CD14-positive monocyte (primary cell): ENCODE results near the gene SLCO4A1. TPM values are rescaled to one million over a fixed set of nuclear protein-coding genes. Genes with fewer than 3 reads are reported as not detected.

Source experiments
- DNase-seq, 3 donors: peaks; one replicate each; pipeline ENCODE4 v3.0.0-alpha.2; 2011 to 2022
- H2AFZ ChIP-seq: 2 replicates; pipeline ENCODE4 v1.6.0; 2012; ENCODE audit warnings: mild to moderate bottlenecking, low read depth, low read length, inconsistent platforms; ENCODE audit not compliant: insufficient read depth, poor library complexity, severe bottlenecking
- H3K27ac ChIP-seq, 2 donors: 1 replicate in 1 of 2; 2 replicates in 1 of 2; pipeline ENCODE4 v1.5.1; 2012 to 2013; ENCODE audit warnings: low read length in 2 of 2, control low read depth in 1 of 2, inconsistent platforms in 1 of 2, low read depth in 1 of 2, mild to moderate bottlenecking in 1 of 2
- H3K27me3 ChIP-seq, 2 donors: one replicate each; pipeline versions ENCODE4 v1.6.0 to v1.6.1; 2011 to 2013; ENCODE audit warnings: low read length in 2 of 2; ENCODE audit not compliant: control insufficient read depth in 2 of 2, insufficient read depth in 2 of 2
- H3K36me3 ChIP-seq, 2 donors: replicated peaks in 1 of 2; 1 replicate in 1 of 2; 2 replicates in 1 of 2; pipeline versions ENCODE4 v1.5.1 to v1.6.1; 2012 to 2013; ENCODE audit warnings: low read length in 2 of 2, control low read depth in 1 of 2, inconsistent platforms in 1 of 2, mild to moderate bottlenecking in 1 of 2; ENCODE audit not compliant: insufficient read depth in 2 of 2, control insufficient read depth in 1 of 2
- H3K4me1 ChIP-seq, 2 donors: 1 replicate in 1 of 2; 2 replicates in 1 of 2; pipeline versions ENCODE4 v1.5.1 to v1.6.1; 2012 to 2013; ENCODE audit warnings: low read length in 2 of 2, control low read depth in 1 of 2, inconsistent platforms in 1 of 2, mild to moderate bottlenecking in 1 of 2, moderate library complexity in 1 of 2; ENCODE audit not compliant: insufficient read depth in 2 of 2, control insufficient read depth in 1 of 2
- H3K4me2 ChIP-seq: replicated peaks from 2 replicates; pipeline ENCODE3; 2012; ENCODE audit warnings: low read length, moderate library complexity, mild to moderate bottlenecking; ENCODE audit not compliant: poor library complexity, severe bottlenecking; ENCODE audit errors: extremely low read depth
- H3K4me3 ChIP-seq, 3 experiments: fragments of 200-600 bp in 1 of 3; sonication (generic) in 1 of 3; replicated peaks in 1 of 3; 1 replicate in 2 of 3; 2 replicates in 1 of 3; pipeline ENCODE4 v1.5.1; 2011 to 2013; ENCODE audit warnings: low read length in 3 of 3, mild to moderate bottlenecking in 3 of 3, control low read depth in 2 of 3, low read depth in 2 of 3, inconsistent platforms in 1 of 3, moderate library complexity in 1 of 3
- H3K79me2 ChIP-seq: 2 replicates; pipeline ENCODE4 v1.6.0; 2012; ENCODE audit warnings: mild to moderate bottlenecking, control low read depth, inconsistent platforms, low read length, moderate library complexity; ENCODE audit not compliant: insufficient read depth
- H3K9ac ChIP-seq: 2 replicates; pipeline ENCODE4 v1.6.0; 2017; ENCODE audit warnings: low read length, mild to moderate bottlenecking; ENCODE audit not compliant: insufficient read depth, poor library complexity, severe bottlenecking
- H3K9me3 ChIP-seq, 2 donors: replicated peaks in 1 of 2; 1 replicate in 1 of 2; 2 replicates in 1 of 2; pipeline versions ENCODE4 v1.5.1 to v1.6.1; 2012 to 2013; ENCODE audit warnings: low read length in 2 of 2, control low read depth in 1 of 2; ENCODE audit not compliant: control insufficient read depth in 1 of 2, insufficient read depth in 1 of 2
- H4K20me1 ChIP-seq: 2 replicates; pipeline ENCODE4 v1.6.0; 2012; ENCODE audit warnings: mild to moderate bottlenecking, low read length, control low read depth, moderate library complexity; ENCODE audit not compliant: insufficient read depth
- H3K27ac Mint-ChIP-seq, 7 donors: one replicate each; pipeline ENCODE4 v1.8.0; 2020; ENCODE audit warnings: mild to moderate bottlenecking in 7 of 7, mixed read lengths in 7 of 7, moderate library complexity in 6 of 7, inconsistent platforms in 2 of 7
- H3K27me3 Mint-ChIP-seq, 3 donors: one replicate each; pipeline ENCODE4 v1.8.0; 2021 to 2022; ENCODE audit warnings: low read depth in 3 of 3, mild to moderate bottlenecking in 3 of 3, mixed read lengths in 3 of 3, moderate library complexity in 3 of 3, inconsistent platforms in 1 of 3
- H3K36me3 Mint-ChIP-seq, 2 donors: one replicate each; pipeline ENCODE4 v1.8.0; 2020; ENCODE audit warnings: mixed read lengths in 2 of 2, inconsistent platforms in 1 of 2, mild to moderate bottlenecking in 1 of 2
- H3K4me1 Mint-ChIP-seq: one replicate; pipeline ENCODE4 v1.8.0; 2020; ENCODE audit warnings: mild to moderate bottlenecking, mixed read lengths
- H3K4me3 Mint-ChIP-seq, 2 donors: one replicate each; pipeline ENCODE4 v1.8.0; 2020; ENCODE audit warnings: mild to moderate bottlenecking in 2 of 2, mixed read lengths in 2 of 2, moderate library complexity in 1 of 2
- H3K9me3 Mint-ChIP-seq, 7 donors: one replicate each; pipeline ENCODE4 v1.8.0; 2020 to 2022; ENCODE audit warnings: mixed read lengths in 7 of 7, mild to moderate bottlenecking in 6 of 7, moderate library complexity in 6 of 7, inconsistent platforms in 2 of 7
- CTCF ChIP-seq: fragments of 200-600 bp; IDR thresholded peaks from one replicate; pipeline ENCODE4 v1.8.0; 2022; ENCODE audit warnings: antibody characterized with exemption, mild to moderate bottlenecking
- WGBS: methylation state at CpG from one replicate; pipeline ENCODE4 v1.1.5; 2013; ENCODE audit warnings: missing lambda C conversion rate; ENCODE audit not compliant: insufficient coverage; 5-methylcytosine and 5-hydroxymethylcytosine counted together
- intact Hi-C, 2 donors: fragments of 100-400 bp; cut with micrococcal nuclease; formaldehyde crosslinking; loops; one replicate each; pipeline versions ENCODE4 v1.15.0 to v1.15.1; 2023
- polyA plus RNA-seq, 3 donors: library from polyadenylated mRNA; depleted of rRNA in 1 of 3; unstranded in 2 of 3; stranded (reverse) in 1 of 3; fragments of 300-500 nt in 2 of 3; fragments of >200 nt in 1 of 3; fragmentation: Illumina TruSeq in 2 of 3; gene quantifications; 1 replicate in 2 of 3; 2 replicates in 1 of 3; pipeline ENCODE4 v1.2.3, GENCODE V29; 2012 to 2021

The SLCO4A1 gene
- polyA plus RNA-seq, 3 donors = 0.05 to 0.42 (median 0.26) TPM

DNA sequence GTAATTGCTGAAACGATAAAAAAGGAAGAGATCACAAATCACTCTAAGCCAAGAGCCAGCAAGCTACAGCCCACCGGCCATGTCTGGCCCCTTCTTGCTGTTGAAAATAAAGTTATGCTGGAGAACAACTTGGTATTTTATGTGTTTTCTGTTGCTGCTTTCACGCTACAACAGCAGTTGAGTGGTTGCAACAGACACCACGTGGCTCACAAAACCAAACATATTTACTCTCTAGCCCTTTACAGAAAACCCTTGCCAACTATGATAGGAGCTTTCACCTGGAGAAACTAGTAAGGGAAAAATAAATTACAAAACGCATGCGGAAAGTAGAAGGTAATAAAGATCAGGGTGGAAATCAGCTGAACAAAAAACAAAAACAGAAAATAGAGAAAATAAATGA, 41.1 kb upstream of the SLCO4A1 start:
- Histone ChIP-seq H3K27ac (peak overlapping the region in 1 of 2 donors; percentile 99), H3K36me3 (no peaks in the 10 kb centered on the region), H3K4me2 (no peak overlapping the region), H4K20me1 (no peaks in the 10 kb centered on the region), H3K9me3 (no peaks in the 10 kb centered on the region), H2AFZ (no peak overlapping the region), H3K4me1 (peaks cover 89 to 95% of the 10 kb centered on the region in 2 donors), H3K4me3 (no peak overlapping the region), H3K79me2 (peaks cover 14% of the 10 kb centered on the region), H3K9ac (no peak overlapping the region), H3K27me3 (peaks cover 0 to 13% of the 10 kb centered on the region in 2 donors)
- no peak for TF ChIP-seq CTCF
- Mint-ChIP-seq H3K9me3 (peaks cover 0 to 6% (median 0%) of the 10 kb centered on the region in 7 donors), H3K27ac (peak overlapping the region in 6 of 7 donors; percentile 8 to 99 (median 98)), H3K36me3 (peaks cover 3 to 6% of the 10 kb centered on the region in 2 donors), H3K4me1 (peaks cover 93% of the 10 kb centered on the region), H3K4me3 (peak overlapping the region in 1 of 2 donors; percentile 4), H3K27me3 (peaks cover 0 to 12% (median 5%) of the 10 kb centered on the region in 3 donors)
- intact Hi-C loops = loop anchor here (5.0 to 10.0 kb wide), 5 partner anchors 54 to 261 kb away; partner anchors contain the start of gene TCFL5 (in 1 of the 2)
- no peak for DNase-seq
- WGBS = no CpG with 5 or more reads among the region's 6 CpGs

GRCh38 chr20:62601714-62602113, 40.6 kb upstream of the SLCO4A1 start:
- intact Hi-C loops = loop anchor here (2.0 to 10.0 kb wide), 8 partner anchors 15 to 261 kb away; partner anchors contain the start of gene TCFL5 (in 1 of the 2)
- no peak overlapping the region for H2AFZ ChIP-seq
- no peaks in the 10 kb centered on the region for H3K36me3 ChIP-seq
- H3K4me3 ChIP-seq = peak overlapping the region in 1 of 3 experiments; percentile 57
- no peaks in the 10 kb centered on the region for H4K20me1 ChIP-seq
- WGBS = 30% methylated on average over 2 of the region's 3 CpGs
- H3K9me3 ChIP-seq = no peaks in the 10 kb centered on the region
- peaks cover 14% of the 10 kb centered on the region for H3K79me2 ChIP-seq
- Mint-ChIP-seq H3K4me1 (peaks cover 93% of the 10 kb centered on the region), H3K27me3 (peaks cover 0 to 6% (median 6%) of the 10 kb centered on the region in 3 donors), H3K36me3 (peaks cover 3 to 6% of the 10 kb centered on the region in 2 donors), H3K27ac (peak overlapping the region; percentile 97 to 99 (median 98)), H3K9me3 (peaks cover 0 to 6% (median 0%) of the 10 kb centered on the region in 7 donors), H3K4me3 (peak overlapping the region in 1 of 2 donors; percentile 9)
- TF ChIP-seq CTCF = no peak
- H3K9ac ChIP-seq = no peak overlapping the region
- peaks cover 0 to 8% of the 10 kb centered on the region in 2 donors for H3K27me3 ChIP-seq
- no peak for DNase-seq
- H3K4me2 ChIP-seq = peak overlapping the region; percentile 74
- peaks cover 89 to 95% of the 10 kb centered on the region in 2 donors for H3K4me1 ChIP-seq
- peak overlapping the region; percentile 96 to 99 for H3K27ac ChIP-seq
